Measurements from ENCODE around the gene TRIM38.

TRIM38 gene

GRCh38 chr6:26026833-26027490 is 64.4 kb downstream of the TRIM38 start:
- DNase-seq (ENCODE audit: low read depth): peak; percentile 77

- DNase-seq (ENCODE audit: low read depth): no peak
Measured at GRCh38 chr6:26027491-26028211, 65.0 kb downstream of the TRIM38 start.

- no peak for DNase-seq (ENCODE audit: low read depth)
Measured at GRCh38 chr6:26028212-26028745, 65.7 kb downstream of the TRIM38 start.

- no peak for DNase-seq (ENCODE audit: low read depth)
Measured at GRCh38 chr6:26028746-26029569, 66.4 kb downstream of the TRIM38 start.

GRCh38 chr6:26029570-26029856 is 66.9 kb downstream of the TRIM38 start:
- DNase-seq (ENCODE audit: low read depth): no peak

- no peak for DNase-seq (ENCODE audit: low read depth)
Measured at GRCh38 chr6:26029857-26030653, 67.5 kb downstream of the TRIM38 start.

- no peak for DNase-seq (ENCODE audit: low read depth)
Measured at GRCh38 chr6:26030716-26031115, 68.1 kb downstream of the TRIM38 start.

GRCh38 chr6:26031151-26031594 is 68.6 kb downstream of the TRIM38 start:
- DNase-seq (ENCODE audit: low read depth): no peak

GRCh38 chr6:26031595-26032339 is 69.2 kb downstream of the TRIM38 start:
- DNase-seq (ENCODE audit: low read depth): peak; percentile 76

GRCh38 chr6:26032340-26033084 is 69.9 kb downstream of the TRIM38 start:
- DNase-seq (ENCODE audit: low read depth): no peak

- DNase-seq (ENCODE audit: low read depth): no peak
Measured at GRCh38 chr6:26033085-26033940, 70.7 kb downstream of the TRIM38 start.

- DNase-seq (ENCODE audit: low read depth): no peak
Measured at GRCh38 chr6:26033941-26034354, 71.3 kb downstream of the TRIM38 start.

- DNase-seq (ENCODE audit: low read depth): no peak
Measured at GRCh38 chr6:26034905-26035304, 72.3 kb downstream of the TRIM38 start.

Data from stimulated activated CD8-positive, alpha-beta memory T cell treated with anti-CD3 and anti-CD28 coated beads, Interleukin-15, amount 100 ng/mL, for 1 hour (primary cell).